H1 (cell line): ENCODE data around the gene P2RY8. TPM values are rescaled to one million over a fixed set of nuclear protein-coding genes. Genes with fewer than 3 reads are reported as not detected.

ENCODE experiments used
- polyA plus RNA-seq, 7 experiments: library from polyadenylated mRNA; depleted of rRNA in 3 of 7; stranded (reverse) in 5 of 7; unstranded in 2 of 7; fragments of >200 nt in 5 of 7; fragments of 200-250 nt in 2 of 7; gene quantifications; 1 replicate in 5 of 7; 2 replicates in 1 of 7; 4 replicates in 1 of 7; pipeline versions ENCODE4 v1.2.1 to v1.2.3, GENCODE V29; 2011 to 2013; ENCODE audit warnings: missing spikeins in 2 of 7, mixed read lengths in 2 of 7
- total RNA-seq: library from RNA; stranded (reverse); fragmentation: NEBNext Ultra II Directional; extraction: Animal tissue kit (Norgen Biotek cat#: 25700); gene quantifications from 2 replicates; pipeline ENCODE4 v1.2.1, GENCODE V29; 2021
- TF ChIP-seq, protein P1 (sequence below), 3 experiments: IDR thresholded peaks; 1 replicate in 2 of 3; 2 replicates in 1 of 3; pipeline versions ENCODE4 v1.5.1 to v1.6.1; 2011; ENCODE audit warnings: low read length in 3 of 3, mild to moderate bottlenecking in 3 of 3, inconsistent platforms in 2 of 3, low read depth in 1 of 3, moderate library complexity in 1 of 3; ENCODE audit not compliant: insufficient read depth in 1 of 3; ENCODE audit errors: control extremely low read depth in 1 of 3

The P2RY8 gene
- total and polyA plus RNA-seq, 2 of the 8 experiments (the other 6 are each of a cell fraction or from before 2014, with no cell fraction given), result 0.09 to 0.15 TPM

DNA sequence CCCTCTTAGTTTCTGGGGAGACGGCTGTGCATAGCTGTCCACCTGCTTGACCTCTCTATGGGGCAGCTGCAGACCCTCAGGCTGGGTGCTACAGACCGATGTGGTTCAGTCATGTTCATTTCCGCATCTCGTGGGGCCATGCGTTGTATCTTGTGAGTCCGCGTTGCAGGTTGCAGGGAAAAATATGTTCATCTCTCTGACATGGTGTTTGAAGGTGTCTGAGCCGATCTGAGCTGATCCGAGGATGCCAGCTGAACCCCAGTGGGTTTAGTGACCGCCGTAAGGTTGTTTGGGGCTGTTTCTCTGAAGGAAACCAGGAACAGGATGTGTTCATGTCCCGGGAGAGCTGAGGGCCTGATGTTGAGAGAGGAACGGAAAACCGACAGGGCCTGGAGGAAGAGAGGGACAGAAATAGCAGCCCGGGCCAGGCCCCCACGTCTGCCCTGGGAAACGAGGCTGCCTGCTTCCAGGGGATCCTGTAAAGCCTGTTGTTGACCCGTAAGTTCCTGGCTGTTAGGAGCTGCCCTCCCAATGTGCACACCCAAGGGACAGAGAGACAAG, 9.8 kb upstream of the P2RY8 start (continued):
- TF ChIP-seq, protein P1, sequence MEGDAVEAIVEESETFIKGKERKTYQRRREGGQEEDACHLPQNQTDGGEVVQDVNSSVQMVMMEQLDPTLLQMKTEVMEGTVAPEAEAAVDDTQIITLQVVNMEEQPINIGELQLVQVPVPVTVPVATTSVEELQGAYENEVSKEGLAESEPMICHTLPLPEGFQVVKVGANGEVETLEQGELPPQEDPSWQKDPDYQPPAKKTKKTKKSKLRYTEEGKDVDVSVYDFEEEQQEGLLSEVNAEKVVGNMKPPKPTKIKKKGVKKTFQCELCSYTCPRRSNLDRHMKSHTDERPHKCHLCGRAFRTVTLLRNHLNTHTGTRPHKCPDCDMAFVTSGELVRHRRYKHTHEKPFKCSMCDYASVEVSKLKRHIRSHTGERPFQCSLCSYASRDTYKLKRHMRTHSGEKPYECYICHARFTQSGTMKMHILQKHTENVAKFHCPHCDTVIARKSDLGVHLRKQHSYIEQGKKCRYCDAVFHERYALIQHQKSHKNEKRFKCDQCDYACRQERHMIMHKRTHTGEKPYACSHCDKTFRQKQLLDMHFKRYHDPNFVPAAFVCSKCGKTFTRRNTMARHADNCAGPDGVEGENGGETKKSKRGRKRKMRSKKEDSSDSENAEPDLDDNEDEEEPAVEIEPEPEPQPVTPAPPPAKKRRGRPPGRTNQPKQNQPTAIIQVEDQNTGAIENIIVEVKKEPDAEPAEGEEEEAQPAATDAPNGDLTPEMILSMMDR (IDR thresholded peaks at IDR 0.05; ENCODE audit: control extremely low read depth in 1 of 3, insufficient read depth in 1 of 3, low read depth in 1 of 3, low read length in 3 of 3), result no peak
